ENCODE results near the gene CTRL. TPM values are rescaled to one million over a fixed set of nuclear protein-coding genes. Genes with fewer than 3 reads are reported as not detected.

Gene CTRL
- total and polyA plus RNA-seq, 9 donors = 0.35 to 4.4 (median 2.5) TPM

DNA sequence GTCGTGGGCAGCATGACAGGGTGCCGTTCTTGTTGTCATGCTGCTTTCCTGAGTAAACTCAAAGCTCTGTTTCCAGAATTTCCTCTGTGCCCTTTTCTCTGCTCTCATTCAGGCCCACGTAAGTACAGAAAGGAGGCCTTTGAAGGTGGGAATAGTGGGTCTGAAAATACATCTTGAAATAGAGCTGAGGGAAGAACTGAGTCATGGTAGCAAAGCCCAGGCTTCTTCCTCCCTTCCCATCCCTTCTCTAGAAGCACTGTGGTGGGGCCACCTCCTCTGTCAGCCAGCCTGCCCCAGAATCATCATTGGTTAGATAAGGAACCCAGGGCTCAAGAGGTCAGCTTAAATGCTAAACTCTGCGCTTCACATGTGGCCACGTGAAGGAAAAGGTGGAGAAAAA, 9.4 kb downstream of the CTRL start:
- Histone ChIP-seq H3K4me3 (no peak overlapping the region), H3K36me3 (no peaks in the 10 kb centered on the region), H3K27ac (no peak overlapping the region), H3K4me1 (ENCODE audit: insufficient read depth) (peaks cover 5% of the 10 kb centered on the region), H3K9me3 (no peaks in the 10 kb centered on the region), H3K27me3 (no peaks in the 10 kb centered on the region)
- DNase-seq = no peak
- TF ChIP-seq, protein P1, sequence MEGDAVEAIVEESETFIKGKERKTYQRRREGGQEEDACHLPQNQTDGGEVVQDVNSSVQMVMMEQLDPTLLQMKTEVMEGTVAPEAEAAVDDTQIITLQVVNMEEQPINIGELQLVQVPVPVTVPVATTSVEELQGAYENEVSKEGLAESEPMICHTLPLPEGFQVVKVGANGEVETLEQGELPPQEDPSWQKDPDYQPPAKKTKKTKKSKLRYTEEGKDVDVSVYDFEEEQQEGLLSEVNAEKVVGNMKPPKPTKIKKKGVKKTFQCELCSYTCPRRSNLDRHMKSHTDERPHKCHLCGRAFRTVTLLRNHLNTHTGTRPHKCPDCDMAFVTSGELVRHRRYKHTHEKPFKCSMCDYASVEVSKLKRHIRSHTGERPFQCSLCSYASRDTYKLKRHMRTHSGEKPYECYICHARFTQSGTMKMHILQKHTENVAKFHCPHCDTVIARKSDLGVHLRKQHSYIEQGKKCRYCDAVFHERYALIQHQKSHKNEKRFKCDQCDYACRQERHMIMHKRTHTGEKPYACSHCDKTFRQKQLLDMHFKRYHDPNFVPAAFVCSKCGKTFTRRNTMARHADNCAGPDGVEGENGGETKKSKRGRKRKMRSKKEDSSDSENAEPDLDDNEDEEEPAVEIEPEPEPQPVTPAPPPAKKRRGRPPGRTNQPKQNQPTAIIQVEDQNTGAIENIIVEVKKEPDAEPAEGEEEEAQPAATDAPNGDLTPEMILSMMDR (IDR thresholded peaks at IDR 0.05) = no peak
- no peak for TF ChIP-seq POLR2A (IDR thresholded peaks at IDR 0.05)
- TF ChIP-seq EP300 (IDR thresholded peaks at IDR 0.05) = no peak
- intact Hi-C loops (cut with DNase I) = no loop called here
- WGBS, 3 donors = 63 to 80% (median 67%) methylated on average over 5 of the region's 5 CpGs

- Histone ChIP-seq H3K27ac (no peak overlapping the region), H3K4me1 (ENCODE audit: insufficient read depth) (peaks cover 6% of the 10 kb centered on the region), H3K4me3 (no peak overlapping the region), H3K9me3 (no peaks in the 10 kb centered on the region), H3K36me3 (no peaks in the 10 kb centered on the region), H3K27me3 (no peaks in the 10 kb centered on the region)
- WGBS, 3 donors = 68 to 81% (median 69%) methylated on average over 6 of the region's 6 CpGs
- intact Hi-C loops (cut with DNase I) = no loop called here
- DNase-seq = no peak
- TF ChIP-seq, protein P1 (IDR thresholded peaks at IDR 0.05) = no peak
- TF ChIP-seq POLR2A (IDR thresholded peaks at IDR 0.05) = no peak
- no peak for TF ChIP-seq EP300 (IDR thresholded peaks at IDR 0.05)
Measured at GRCh38 chr16:67919622-67920221, 11.9 kb downstream of the CTRL start.

DNA sequence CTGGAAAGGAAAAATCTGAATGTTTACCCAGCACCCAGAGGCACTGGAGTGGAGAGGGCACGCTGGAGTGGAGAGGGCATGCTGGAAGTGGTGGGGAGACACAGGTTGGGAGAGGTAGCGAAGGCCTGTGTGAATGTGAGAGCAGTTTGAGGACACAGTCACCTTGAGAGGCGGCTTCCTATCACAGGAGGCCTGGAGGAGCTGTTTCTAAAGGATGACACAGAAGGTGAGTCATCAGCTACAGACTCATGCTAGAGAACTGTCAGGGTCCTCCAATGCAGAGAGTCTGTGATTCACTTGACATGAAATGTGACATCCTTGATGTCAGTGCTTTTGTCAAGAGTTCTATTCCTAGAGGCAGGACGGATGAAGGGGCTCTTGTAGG, 13.8 kb downstream of the CTRL start:
- intact Hi-C loops (cut with DNase I) = no loop called here
- H3K27me3 ChIP-seq = no peaks in the 10 kb centered on the region
- DNase-seq = no peak
- H3K9me3 ChIP-seq = no peaks in the 10 kb centered on the region
- H3K27ac ChIP-seq = no peak overlapping the region
- no peak overlapping the region for H3K4me3 ChIP-seq
- no peak for TF ChIP-seq EP300 (IDR thresholded peaks at IDR 0.05)
- TF ChIP-seq, protein P1 (IDR thresholded peaks at IDR 0.05) = no peak
- TF ChIP-seq POLR2A (IDR thresholded peaks at IDR 0.05) = no peak
- peaks cover 6% of the 10 kb centered on the region for H3K4me1 ChIP-seq (ENCODE audit: insufficient read depth)
- WGBS, 3 donors = 65 to 76% (median 71%) methylated on average over 4 of the region's 4 CpGs
- H3K36me3 ChIP-seq = no peaks in the 10 kb centered on the region

DNA sequence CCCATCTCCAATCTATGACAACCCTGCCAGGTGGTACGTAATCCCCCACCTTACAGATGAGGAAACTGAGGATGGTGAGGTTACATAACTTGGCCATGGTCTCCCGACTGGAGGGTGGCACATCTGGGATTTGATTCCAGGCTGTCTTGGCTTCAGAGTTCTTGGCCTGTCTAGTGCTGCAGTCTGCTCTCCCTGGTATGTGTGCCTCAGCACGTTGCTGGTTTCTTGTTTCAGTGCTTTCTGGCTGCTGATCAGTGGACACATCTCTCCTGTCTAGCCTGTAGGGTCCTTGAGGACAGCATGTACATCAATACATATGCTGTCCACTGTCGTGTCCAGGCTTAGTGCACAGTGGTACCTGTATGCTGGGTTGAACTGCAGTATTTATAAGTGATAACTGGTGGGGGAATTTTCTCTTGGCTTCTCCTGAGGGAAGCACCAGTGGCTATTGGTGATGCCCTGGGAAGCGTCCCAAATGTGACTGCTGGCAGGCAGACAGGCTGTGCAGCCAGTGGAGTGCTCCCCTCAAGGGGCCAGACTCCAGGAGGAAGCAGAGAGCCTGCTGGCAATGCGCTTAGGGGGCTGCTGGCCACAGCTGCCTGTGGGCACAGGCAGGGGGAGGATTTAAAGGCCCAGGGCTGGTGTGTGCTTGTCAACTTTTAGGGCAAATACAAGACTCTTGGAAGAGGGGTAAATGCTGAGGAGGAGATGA, 14.4 kb downstream of the CTRL start:
- no peak for TF ChIP-seq EP300 (IDR thresholded peaks at IDR 0.05)
- TF ChIP-seq POLR2A (IDR thresholded peaks at IDR 0.05) = no peak
- TF ChIP-seq, protein P1 (IDR thresholded peaks at IDR 0.05) = no peak
- Histone ChIP-seq H3K27ac (no peak overlapping the region), H3K36me3 (no peaks in the 10 kb centered on the region), H3K4me3 (no peak overlapping the region), H3K4me1 (ENCODE audit: insufficient read depth) (peaks cover 6% of the 10 kb centered on the region), H3K27me3 (no peaks in the 10 kb centered on the region), H3K9me3 (no peaks in the 10 kb centered on the region)
- WGBS, 3 donors = 35 to 53% (median 37%) methylated on average over 6 of the region's 6 CpGs
- intact Hi-C loops (cut with DNase I) = no loop called here
- peak in 1 of 5 donors; percentile 60 for DNase-seq

All from ovary (tissue), 9 donors.